ENCODE results near the gene DCLRE1C.
A peak's percentile ranks its signal among the peaks of the same experiment; 100 is the strongest.
"Not testable (repeated sequence)": the region's sequence is repeated elsewhere in the genome, so short reads cannot be mapped to it uniquely, and the experiment has no call there.

Gene DCLRE1C

GRCh38 chr10:14884082-14884481 lies 69.8 kb downstream of the DCLRE1C start:
- no peak for DNase-seq (ENCODE audit: low read depth)

- no peak for DNase-seq (ENCODE audit: low read depth)
Measured at GRCh38 chr10:14880229-14880628, 73.7 kb downstream of the DCLRE1C start.

GRCh38 chr10:14879928-14880193 lies 74.0 kb downstream of the DCLRE1C start:
- DNase-seq (ENCODE audit: low read depth): no peak

GRCh38 chr10:14879124-14879927 lies 74.6 kb downstream of the DCLRE1C start:
- no peak for DNase-seq (ENCODE audit: low read depth)

- peak; percentile 91 for DNase-seq (ENCODE audit: low read depth)
Measured at GRCh38 chr10:14878266-14879123, 75.4 kb downstream of the DCLRE1C start, which contains the start of gene SUV39H2. TSS of gene SUV39H2 (plus strand) at chr10:14878866. CDS start at chr10:14878889, 23 bp downstream.

- DNase-seq (ENCODE audit: low read depth): no peak
Measured at GRCh38 chr10:14876764-14877163, 77.1 kb downstream of the DCLRE1C start.

- no peak for DNase-seq (ENCODE audit: low read depth)
Measured at GRCh38 chr10:14875941-14876340, 78.0 kb downstream of the DCLRE1C start.

- no peak for DNase-seq (ENCODE audit: low read depth)
Measured at GRCh38 chr10:14873090-14873760, 80.7 kb downstream of the DCLRE1C start.

- not testable (repeated sequence) for DNase-seq (ENCODE audit: low read depth)
Measured at GRCh38 chr10:14864871-14865270, 89.0 kb downstream of the DCLRE1C start.

GRCh38 chr10:14864466-14864865 lies 89.4 kb downstream of the DCLRE1C start:
- not testable (repeated sequence) for DNase-seq (ENCODE audit: low read depth)

GRCh38 chr10:14860791-14861190 lies 93.1 kb downstream of the DCLRE1C start:
- no peak for DNase-seq (ENCODE audit: low read depth)

- DNase-seq (ENCODE audit: low read depth): no peak
Measured at GRCh38 chr10:14859775-14860174, 94.1 kb downstream of the DCLRE1C start.

GRCh38 chr10:14859043-14859442 lies 94.9 kb downstream of the DCLRE1C start:
- DNase-seq (ENCODE audit: low read depth): no peak

- no peak for DNase-seq (ENCODE audit: low read depth)
Measured at GRCh38 chr10:14858338-14858960, 95.4 kb downstream of the DCLRE1C start.

- DNase-seq (ENCODE audit: low read depth): no peak
Measured at GRCh38 chr10:14855453-14855852, 98.4 kb downstream of the DCLRE1C start.

- no peak for DNase-seq (ENCODE audit: low read depth)
Measured at GRCh38 chr10:14852236-14852635, 101.7 kb downstream of the DCLRE1C start.

Data from fibroblast of the conjunctiva (primary cell).